C4-2B (cell line): ENCODE measurements around the gene DDC.

Experiments
- H3K27ac ChIP-seq: fragments of 450-650 bp; 2 replicates; pipeline ENCODE4 v1.5.1; 2017
- ZFX ChIP-seq: fragments of 450-650 bp; IDR thresholded peaks from 2 replicates; pipeline ENCODE4 v1.6.1; 2017
- TF ChIP-seq, protein P1 (sequence below): fragments of 450-650 bp; conservative IDR thresholded peaks from 2 replicates; pipeline ENCODE4 v1.5.1; 2017; ENCODE audit warnings: mild to moderate bottlenecking

Gene DDC

GRCh38 chr7:50605059-50605458 is 39.9 kb upstream of the DDC start:
- no peak for TF ChIP-seq ZFX
- TF ChIP-seq, protein P1, sequence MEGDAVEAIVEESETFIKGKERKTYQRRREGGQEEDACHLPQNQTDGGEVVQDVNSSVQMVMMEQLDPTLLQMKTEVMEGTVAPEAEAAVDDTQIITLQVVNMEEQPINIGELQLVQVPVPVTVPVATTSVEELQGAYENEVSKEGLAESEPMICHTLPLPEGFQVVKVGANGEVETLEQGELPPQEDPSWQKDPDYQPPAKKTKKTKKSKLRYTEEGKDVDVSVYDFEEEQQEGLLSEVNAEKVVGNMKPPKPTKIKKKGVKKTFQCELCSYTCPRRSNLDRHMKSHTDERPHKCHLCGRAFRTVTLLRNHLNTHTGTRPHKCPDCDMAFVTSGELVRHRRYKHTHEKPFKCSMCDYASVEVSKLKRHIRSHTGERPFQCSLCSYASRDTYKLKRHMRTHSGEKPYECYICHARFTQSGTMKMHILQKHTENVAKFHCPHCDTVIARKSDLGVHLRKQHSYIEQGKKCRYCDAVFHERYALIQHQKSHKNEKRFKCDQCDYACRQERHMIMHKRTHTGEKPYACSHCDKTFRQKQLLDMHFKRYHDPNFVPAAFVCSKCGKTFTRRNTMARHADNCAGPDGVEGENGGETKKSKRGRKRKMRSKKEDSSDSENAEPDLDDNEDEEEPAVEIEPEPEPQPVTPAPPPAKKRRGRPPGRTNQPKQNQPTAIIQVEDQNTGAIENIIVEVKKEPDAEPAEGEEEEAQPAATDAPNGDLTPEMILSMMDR = no peak
- no peak overlapping the region for H3K27ac ChIP-seq

DNA sequence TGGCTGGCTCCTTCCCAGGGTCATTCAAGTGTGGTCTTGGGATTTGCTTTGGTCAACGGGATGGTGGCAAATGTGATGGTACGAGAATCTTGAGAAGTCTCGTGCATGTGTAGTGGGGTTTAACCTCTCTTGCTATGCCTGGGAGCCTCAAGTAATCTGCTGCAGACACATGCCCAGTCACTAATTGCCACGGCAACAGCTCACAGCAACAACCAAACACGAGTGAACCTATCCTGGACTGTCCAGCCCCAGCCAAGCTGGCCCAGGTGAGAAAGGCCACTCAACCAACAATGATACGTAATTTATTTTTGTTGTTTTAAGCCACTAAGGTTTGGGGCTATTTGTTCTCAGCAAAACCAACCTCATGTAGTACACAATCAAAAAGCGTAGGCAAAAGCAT is 38.1 kb upstream of the DDC start:
- no peak overlapping the region for H3K27ac ChIP-seq
- TF ChIP-seq, protein P1 = no peak
- TF ChIP-seq ZFX = no peak

DNA sequence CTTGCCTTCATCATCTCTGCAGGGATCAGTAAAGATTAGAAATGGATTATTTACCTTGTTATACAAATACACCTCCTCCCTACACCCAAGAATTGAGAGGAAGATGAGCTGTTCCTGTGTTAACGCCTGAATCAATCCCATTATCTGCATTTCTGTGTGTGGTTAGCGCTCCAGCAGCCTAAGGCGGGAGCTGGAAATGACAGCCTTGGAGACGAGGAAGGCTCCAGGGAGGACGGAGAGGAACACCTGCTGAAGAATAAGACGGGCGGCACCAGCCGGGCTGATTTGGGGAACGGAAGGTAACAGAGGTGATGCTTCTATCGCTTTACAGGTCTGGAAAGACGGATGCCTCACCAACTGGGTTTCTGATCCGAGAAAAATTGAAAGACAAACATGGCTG is 34.2 kb upstream of the DDC start:
- TF ChIP-seq, protein P1 = no peak
- no peak for TF ChIP-seq ZFX
- H3K27ac ChIP-seq = no peak overlapping the region; the same call in 1 of the 2 replicates

DNA sequence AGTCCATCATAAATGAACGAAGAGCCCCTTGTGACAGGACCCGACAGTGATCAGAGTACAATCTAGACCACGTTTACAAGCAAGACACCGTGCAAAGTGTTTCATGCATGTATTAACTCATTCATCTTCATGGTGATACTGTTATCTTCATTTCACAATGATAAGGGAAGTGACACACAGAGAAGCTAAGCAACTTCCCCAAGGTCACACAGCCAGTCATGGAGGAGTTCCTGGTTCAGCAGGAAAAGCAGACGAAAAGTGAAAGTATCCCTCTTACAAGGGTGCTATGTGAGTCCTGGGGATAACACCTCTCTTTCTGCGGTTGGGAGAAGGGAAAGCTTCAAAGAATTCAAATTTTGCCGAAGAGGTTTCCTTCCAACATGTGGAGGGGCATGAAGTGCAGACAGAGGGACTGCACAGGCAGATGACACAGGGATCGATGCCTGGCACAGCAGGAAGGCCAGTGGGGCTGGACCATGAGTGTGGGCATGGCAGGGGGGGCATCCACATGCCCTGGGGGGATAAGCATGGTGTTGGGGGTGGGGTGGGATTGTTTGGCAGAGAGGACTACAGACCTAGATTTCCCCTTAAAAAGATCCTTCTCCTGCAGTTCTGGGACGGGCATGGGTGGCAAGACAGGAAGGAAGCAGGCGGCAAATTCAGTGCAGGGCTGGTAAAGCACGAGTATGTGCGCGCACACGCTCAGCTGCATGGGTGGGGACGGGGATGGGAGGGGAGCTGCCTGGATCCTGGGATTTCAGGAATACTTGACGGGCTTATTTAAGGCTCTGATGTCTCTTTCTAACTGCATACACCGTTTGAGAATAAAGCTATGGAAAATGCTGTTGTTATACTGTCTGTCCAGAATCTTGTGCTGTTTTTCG is 33.5 kb upstream of the DDC start:
- TF ChIP-seq ZFX = no peak
- TF ChIP-seq, protein P1 = no peak
- no peak overlapping the region for H3K27ac ChIP-seq

GRCh38 chr7:50596484-50596883 is 31.3 kb upstream of the DDC start:
- TF ChIP-seq, protein P1 = no peak
- no peak for TF ChIP-seq ZFX
- no peak overlapping the region for H3K27ac ChIP-seq

DNA sequence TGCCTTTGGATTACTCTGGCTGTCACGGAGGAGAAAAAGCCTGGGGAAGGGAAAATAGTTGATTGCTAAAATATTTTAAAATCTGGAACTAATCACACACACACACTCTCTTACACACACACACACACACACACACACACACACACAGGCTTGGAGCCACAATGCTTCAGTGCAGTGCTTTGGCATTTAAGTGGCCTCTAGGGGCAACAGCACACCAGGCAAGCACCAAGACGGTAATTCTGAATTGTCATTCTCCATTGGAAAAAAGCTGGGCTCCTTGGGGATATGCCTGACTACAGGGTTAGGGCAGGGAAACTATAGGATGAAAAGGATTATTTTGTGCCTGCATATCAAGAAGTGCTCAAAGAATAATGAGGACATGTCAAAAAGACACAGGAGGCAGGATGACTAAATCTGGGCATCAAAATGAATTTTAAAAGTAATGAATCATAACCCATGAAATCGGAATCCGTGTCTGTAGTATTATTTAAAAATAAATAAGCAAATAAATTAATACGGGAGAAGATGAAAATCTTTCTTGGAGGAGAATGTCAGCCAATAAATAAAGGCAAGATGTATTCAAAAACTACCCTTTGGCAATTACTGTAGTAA is 30.4 kb upstream of the DDC start:
- no peak for TF ChIP-seq ZFX
- TF ChIP-seq, protein P1 = peak; percentile 79
- no peak overlapping the region for H3K27ac ChIP-seq
